ENCODE measurements around the gene NDUFA8.

- TF ChIP-seq, protein P1, sequence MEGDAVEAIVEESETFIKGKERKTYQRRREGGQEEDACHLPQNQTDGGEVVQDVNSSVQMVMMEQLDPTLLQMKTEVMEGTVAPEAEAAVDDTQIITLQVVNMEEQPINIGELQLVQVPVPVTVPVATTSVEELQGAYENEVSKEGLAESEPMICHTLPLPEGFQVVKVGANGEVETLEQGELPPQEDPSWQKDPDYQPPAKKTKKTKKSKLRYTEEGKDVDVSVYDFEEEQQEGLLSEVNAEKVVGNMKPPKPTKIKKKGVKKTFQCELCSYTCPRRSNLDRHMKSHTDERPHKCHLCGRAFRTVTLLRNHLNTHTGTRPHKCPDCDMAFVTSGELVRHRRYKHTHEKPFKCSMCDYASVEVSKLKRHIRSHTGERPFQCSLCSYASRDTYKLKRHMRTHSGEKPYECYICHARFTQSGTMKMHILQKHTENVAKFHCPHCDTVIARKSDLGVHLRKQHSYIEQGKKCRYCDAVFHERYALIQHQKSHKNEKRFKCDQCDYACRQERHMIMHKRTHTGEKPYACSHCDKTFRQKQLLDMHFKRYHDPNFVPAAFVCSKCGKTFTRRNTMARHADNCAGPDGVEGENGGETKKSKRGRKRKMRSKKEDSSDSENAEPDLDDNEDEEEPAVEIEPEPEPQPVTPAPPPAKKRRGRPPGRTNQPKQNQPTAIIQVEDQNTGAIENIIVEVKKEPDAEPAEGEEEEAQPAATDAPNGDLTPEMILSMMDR (conservative IDR thresholded peaks at IDR 0.05 in 1 of 2, IDR thresholded peaks at IDR 0.05 in 1 of 2; ENCODE audit: low read depth in 1 of 2, low read length in 2 of 2), result no peak
- no peak for TF ChIP-seq EZH2 (IDR thresholded peaks at IDR 0.05; ENCODE audit: low read length, missing control alignments)
These were observed 47.3 kb downstream of the NDUFA8 start for GRCh38 chr9:122112238-122112637.

Measured in fibroblast of lung (primary cell).